HepG2 (cell line): ENCODE measurements around the gene ODAD2. TPM values are rescaled to one million over a fixed set of nuclear protein-coding genes. Genes with fewer than 3 reads are reported as not detected.

Experiments
- ATAC-seq: fragments of 200-7000 bp; cut with Tn5 transposase; 3 replicates; pipeline ENCODE4 v1.9.1; 2020; ENCODE audit warnings: mild to moderate bottlenecking, moderate library complexity
- BruUV-seq: library from RNA; stranded (reverse); fragments of 400-500 nt; replicated peaks from 2 replicates; lab custom pipeline; 2021; lab: Mats Ljungman, UMichigan
- CTCF ChIA-PET: fragments of 300-600 bp; formaldehyde crosslinking; extraction: SDS; loops from one replicate; lab custom pipeline; 2021; ENCODE audit warnings: low total read pairs, inconsistent platforms, low intra/inter-chr PET ratio; lab: Yijun Ruan, JAX
- POLR2A ChIA-PET: fragments of 350-600 bp; sonication (Branson Sonifier 250); formaldehyde crosslinking; loops from one replicate; lab custom pipeline; 2020; ENCODE audit warnings: antibody characterized with exemption, inconsistent platforms; lab: Yijun Ruan, JAX
- DNase-seq: peaks from one replicate; pipeline ENCODE4 v3.0.0-alpha.2; 2015; ENCODE audit warnings: low spot score
- FAIRE-seq: peaks from 3 replicates; lab custom pipeline; 2011; peaks lifted over from hg19 to GRCh38; lab: Jason Lieb, UNC
- H2AFZ ChIP-seq: one replicate; pipeline ENCODE4 v1.6.1; 2011; ENCODE audit warnings: low read length, inconsistent platforms
- H3K27ac ChIP-seq: fragments of 300-600 bp; 3 replicates; pipeline ENCODE4 v1.8.0; 2011; ENCODE audit warnings: mixed run types, mild to moderate bottlenecking, mixed read lengths, low read length, inconsistent platforms; ENCODE audit not compliant: insufficient read depth; ENCODE audit errors: extremely low read length
- H3K27me3 ChIP-seq, 2 experiments: fragments of 200-600 bp in 1 of 2; 2 replicates in 1 of 2; 3 replicates in 1 of 2; pipeline versions ENCODE4 v1.6.0 to v1.8.0; 2011; ENCODE audit warnings: low read length in 2 of 2, mild to moderate bottlenecking in 2 of 2, moderate library complexity in 2 of 2, inconsistent platforms in 1 of 2; ENCODE audit not compliant: insufficient read depth in 2 of 2, control insufficient read depth in 1 of 2
- H3K36me3 ChIP-seq, 2 experiments: fragments of 200-600 bp in 1 of 2; replicated peaks in 1 of 2; 2 replicates in 1 of 2; 3 replicates in 1 of 2; pipeline versions ENCODE4 v1.5.1 to v1.8.0; 2011; ENCODE audit warnings: low read length in 2 of 2, inconsistent platforms in 1 of 2; ENCODE audit not compliant: insufficient read depth in 2 of 2, control insufficient read depth in 1 of 2
- H3K4me1 ChIP-seq: 2 replicates; pipeline ENCODE4 v1.5.1; 2012; ENCODE audit warnings: low read length, inconsistent platforms; ENCODE audit not compliant: insufficient read depth
- H3K4me2 ChIP-seq: 2 replicates; pipeline ENCODE4 v1.6.0; 2011; ENCODE audit warnings: low read depth, low read length, inconsistent platforms
- H3K4me3 ChIP-seq, 3 experiments: fragments of 200-600 bp in 1 of 3; sonication (generic), shearing (Covaris generic) in 1 of 3; replicated peaks in 1 of 3; 2 replicates each; pipeline ENCODE4 v1.5.1; 2011 to 2016; ENCODE audit warnings: low read length in 3 of 3, inconsistent platforms in 2 of 3, low read depth in 2 of 3, mild to moderate bottlenecking in 2 of 3, control low read depth in 1 of 3, mixed read lengths in 1 of 3; ENCODE audit not compliant: insufficient read depth in 1 of 3
- H3K79me2 ChIP-seq: one replicate; pipeline ENCODE4 v1.6.1; 2011; ENCODE audit warnings: low read length, inconsistent platforms; ENCODE audit not compliant: insufficient read depth
- H3K9ac ChIP-seq: 2 replicates; pipeline ENCODE4 v1.6.0; 2011; ENCODE audit warnings: mild to moderate bottlenecking, low read depth, low read length, inconsistent platforms; ENCODE audit not compliant: insufficient read depth
- H3K9me3 ChIP-seq: 2 replicates; pipeline ENCODE4 v1.5.1; 2012; ENCODE audit warnings: mild to moderate bottlenecking, low read length
- H4K20me1 ChIP-seq: 2 replicates; pipeline ENCODE4 v1.6.0; 2011; ENCODE audit warnings: inconsistent platforms, mild to moderate bottlenecking, low read length, moderate library complexity; ENCODE audit not compliant: insufficient read depth
- ATF1 ChIP-seq: IDR thresholded peaks from 2 replicates; pipeline ENCODE4 v1.6.1; 2016; ENCODE audit warnings: mild to moderate bottlenecking, control low read depth
- BHLHE40 ChIP-seq: IDR thresholded peaks from 2 replicates; pipeline ENCODE4 v1.6.1; 2011; ENCODE audit warnings: low read length, improper control_type of control experiment
- CAMTA2 ChIP-seq: sonication (generic); formaldehyde crosslinking; IDR thresholded peaks from 2 replicates; pipeline ENCODE4 v1.4.0; 2020; ENCODE audit warnings: mild to moderate bottlenecking, missing genetic modification reagents, borderline replicate concordance
- CCAR2 ChIP-seq: fragments of 200-400 bp; formaldehyde crosslinking; optimal IDR thresholded peaks from 2 replicates; pipeline ENCODE3; 2018; ENCODE audit warnings: low read depth, mild to moderate bottlenecking, low read length, moderate library complexity
- CSRNP2 ChIP-seq: sonication (generic); formaldehyde crosslinking; conservative IDR thresholded peaks from 2 replicates; pipeline ENCODE4 v1.8.0; 2022; ENCODE audit warnings: low read depth, missing genetic modification reagents
- GFI1 ChIP-seq: sonication (generic); formaldehyde crosslinking; IDR thresholded peaks from 2 replicates; pipeline ENCODE4 v1.5.0; 2020; ENCODE audit warnings: missing genetic modification reagents, mild to moderate bottlenecking, borderline replicate concordance
- KLF9 ChIP-seq: IDR thresholded peaks from 2 replicates; pipeline ENCODE4 v1.6.1; 2016; ENCODE audit warnings: low read depth
- NFATC3 ChIP-seq: sonication (generic); formaldehyde crosslinking; IDR thresholded peaks from 2 replicates; pipeline ENCODE4 v1.5.1; 2020; ENCODE audit warnings: mild to moderate bottlenecking, missing genetic modification reagents
- RBAK ChIP-seq: sonication (generic); formaldehyde crosslinking; IDR thresholded peaks from 2 replicates; pipeline ENCODE4 v1.5.1; 2020; ENCODE audit warnings: mild to moderate bottlenecking, missing genetic modification reagents
- TCF12 ChIP-seq, 2 experiments: fragments of 450-650 bp in 1 of 2; sonication (generic) in 1 of 2; formaldehyde crosslinking in 1 of 2; IDR thresholded peaks; 2 replicates each; pipeline versions ENCODE4 v1.6.1 to v1.8.0; 2017 to 2022; ENCODE audit warnings: antibody characterized with exemption in 1 of 2, mild to moderate bottlenecking in 1 of 2, missing genetic modification reagents in 1 of 2, moderate library complexity in 1 of 2
- TP53 ChIP-seq: sonication (generic); formaldehyde crosslinking; conservative IDR thresholded peaks from 2 replicates; pipeline ENCODE4 v1.4.0; 2020; ENCODE audit warnings: missing genetic modification reagents
- TSC22D2 ChIP-seq: sonication (generic); formaldehyde crosslinking; IDR thresholded peaks from 2 replicates; pipeline ENCODE4 v1.5.1; 2020; ENCODE audit warnings: missing genetic modification reagents, mild to moderate bottlenecking, borderline replicate concordance
- U2AF2 ChIP-seq: fragments of 200-400 bp; formaldehyde crosslinking; IDR thresholded peaks from 2 replicates; pipeline ENCODE4 v1.6.1; 2017; ENCODE audit warnings: low read depth, mild to moderate bottlenecking, low read length
- ZNF224 ChIP-seq: sonication (generic); formaldehyde crosslinking; IDR thresholded peaks from 2 replicates; pipeline ENCODE4 v1.5.0; 2020; ENCODE audit warnings: mild to moderate bottlenecking, missing genetic modification reagents
- ZNF326 ChIP-seq: sonication (generic); formaldehyde crosslinking; IDR thresholded peaks from 2 replicates; pipeline ENCODE4 v1.4.0; 2020; ENCODE audit warnings: missing genetic modification reagents, borderline replicate concordance
- ZNF446 ChIP-seq: sonication (generic); formaldehyde crosslinking; IDR thresholded peaks from 2 replicates; pipeline ENCODE4 v1.5.0; 2020; ENCODE audit warnings: mild to moderate bottlenecking, missing genetic modification reagents
- ZSCAN31 ChIP-seq: sonication (generic); formaldehyde crosslinking; IDR thresholded peaks from 2 replicates; pipeline ENCODE4 v1.5.0; 2020; ENCODE audit warnings: low read depth, mild to moderate bottlenecking, missing genetic modification reagents
- WGBS: methylation state at CpG from one replicate; pipeline ENCODE4 v1.1.6; 2017; ENCODE audit warnings: low lambda C conversion rate; 5-methylcytosine and 5-hydroxymethylcytosine counted together
- in situ Hi-C: cut with HindIII; loops from 2 replicates; pipeline ENCODE4 v1.10.0; 2017; ENCODE audit warnings: low pct_unique_long_range_greater_than_20kb; ENCODE audit not compliant: extremely low pct_ligation_motif_present
- intact Hi-C: fragments of 100-400 bp; cut with micrococcal nuclease; formaldehyde crosslinking; loops from one replicate; pipeline ENCODE4 v1.10.0; 2022; ENCODE audit not compliant: unreplicated experiment
- polyA plus RNA-seq, 8 experiments: library from polyadenylated mRNA; depleted of rRNA in 3 of 8; stranded (reverse) in 7 of 8; unstranded in 1 of 8; fragments of >200 nt; fragmentation: Illumina TruSeq in 4 of 8; extraction: Trizol in 4 of 8; gene quantifications; 2 replicates each; pipeline versions ENCODE4 v1.2.1 to v1.2.3, GENCODE V29; 2011 to 2016; ENCODE audit warnings: low read depth in 4 of 8, missing spikeins in 1 of 8, mixed read lengths in 1 of 8; ENCODE audit not compliant: insufficient read depth in 1 of 8
- total RNA-seq, 5 experiments: library from RNA; depleted of rRNA; stranded (reverse); fragments of >200 nt; fragmentation: Illumina TruSeq; extraction: Trizol; gene quantifications; 2 replicates each; pipeline ENCODE4 v1.2.3, GENCODE V29; 2016; ENCODE audit warnings: low read depth in 1 of 5
- TF ChIP-seq, protein P1 (sequence below): IDR thresholded peaks from 2 replicates; pipeline ENCODE4 v1.6.1; 2012; ENCODE audit warnings: low read length, improper control_type of control experiment
- TF ChIP-seq, protein P2 (sequence below): sonication (generic); formaldehyde crosslinking; IDR thresholded peaks from 2 replicates; pipeline ENCODE4 v1.5.1; 2020; ENCODE audit warnings: missing genetic modification reagents, mild to moderate bottlenecking, borderline replicate concordance

Gene ODAD2
- total and polyA plus RNA-seq, 2 of the 13 experiments (the other 11 are each of a cell fraction or from before 2014, with no cell fraction given) = not detected

DNA sequence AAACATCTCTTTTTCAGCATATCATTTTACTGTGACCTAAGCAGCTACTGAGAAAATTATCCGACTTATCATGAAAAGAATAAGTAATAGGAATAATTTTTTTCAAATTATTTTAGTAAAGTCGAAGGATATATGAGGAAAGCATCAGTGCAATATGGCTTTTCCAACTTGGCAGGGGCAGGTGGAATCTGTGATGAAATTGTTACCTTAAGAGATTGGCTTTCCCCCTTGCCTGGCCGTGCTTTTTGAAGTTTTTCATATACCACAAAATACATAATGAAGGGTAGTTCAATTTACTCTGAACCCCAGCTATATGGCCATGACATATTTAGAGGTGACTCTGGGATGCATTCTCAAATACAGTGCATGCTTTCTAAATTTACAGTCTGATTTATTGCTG, 166.1 kb downstream of the ODAD2 start:
- in situ Hi-C loops = no loop called here
- Histone ChIP-seq H3K9me3 (no peaks in the 10 kb centered on the region), H4K20me1 (no peaks in the 10 kb centered on the region), H3K79me2 (no peaks in the 10 kb centered on the region), H3K4me2 (no peak overlapping the region), H3K4me1 (no peaks in the 10 kb centered on the region), H2AFZ (no peak overlapping the region), H3K36me3 (no peaks in the 10 kb centered on the region), H3K4me3 (no peak overlapping the region), H3K9ac (no peak overlapping the region), H3K27ac (no peak overlapping the region), H3K27me3 (peaks cover 1 to 13% of the 10 kb centered on the region in 2 experiments; a peak in 3 of 5 replicates)
- WGBS = 5% methylated on average over 3 of the region's 3 CpGs
- ChIA-PET POLR2A (no interaction called here), CTCF (no interaction called here)
- DNase-seq = no peak
- no TSS peak for BruUV-seq
- no peak for FAIRE-seq
- intact Hi-C loops = no loop called here
- TF ChIP-seq ZSCAN31 (CRISPR knock-in tag) = no peak
- TF ChIP-seq ATF1 = no peak
- no peak for TF ChIP-seq BHLHE40
- no peak for TF ChIP-seq ZNF326 (CRISPR knock-in tag)
- TF ChIP-seq TSC22D2 = no peak
- no peak for TF ChIP-seq KLF9
- TF ChIP-seq ZNF446 (CRISPR knock-in tag) = no peak
- TF ChIP-seq ZNF224 = no peak
- TF ChIP-seq, protein P1, sequence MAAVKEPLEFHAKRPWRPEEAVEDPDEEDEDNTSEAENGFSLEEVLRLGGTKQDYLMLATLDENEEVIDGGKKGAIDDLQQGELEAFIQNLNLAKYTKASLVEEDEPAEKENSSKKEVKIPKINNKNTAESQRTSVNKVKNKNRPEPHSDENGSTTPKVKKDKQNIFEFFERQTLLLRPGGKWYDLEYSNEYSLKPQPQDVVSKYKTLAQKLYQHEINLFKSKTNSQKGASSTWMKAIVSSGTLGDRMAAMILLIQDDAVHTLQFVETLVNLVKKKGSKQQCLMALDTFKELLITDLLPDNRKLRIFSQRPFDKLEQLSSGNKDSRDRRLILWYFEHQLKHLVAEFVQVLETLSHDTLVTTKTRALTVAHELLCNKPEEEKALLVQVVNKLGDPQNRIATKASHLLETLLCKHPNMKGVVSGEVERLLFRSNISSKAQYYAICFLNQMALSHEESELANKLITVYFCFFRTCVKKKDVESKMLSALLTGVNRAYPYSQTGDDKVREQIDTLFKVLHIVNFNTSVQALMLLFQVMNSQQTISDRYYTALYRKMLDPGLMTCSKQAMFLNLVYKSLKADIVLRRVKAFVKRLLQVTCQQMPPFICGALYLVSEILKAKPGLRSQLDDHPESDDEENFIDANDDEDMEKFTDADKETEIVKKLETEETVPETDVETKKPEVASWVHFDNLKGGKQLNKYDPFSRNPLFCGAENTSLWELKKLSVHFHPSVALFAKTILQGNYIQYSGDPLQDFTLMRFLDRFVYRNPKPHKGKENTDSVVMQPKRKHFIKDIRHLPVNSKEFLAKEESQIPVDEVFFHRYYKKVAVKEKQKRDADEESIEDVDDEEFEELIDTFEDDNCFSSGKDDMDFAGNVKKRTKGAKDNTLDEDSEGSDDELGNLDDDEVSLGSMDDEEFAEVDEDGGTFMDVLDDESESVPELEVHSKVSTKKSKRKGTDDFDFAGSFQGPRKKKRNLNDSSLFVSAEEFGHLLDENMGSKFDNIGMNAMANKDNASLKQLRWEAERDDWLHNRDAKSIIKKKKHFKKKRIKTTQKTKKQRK = no peak
- TF ChIP-seq TCF12 (IDR thresholded peaks at IDR 0.05) = no peak
- no peak for TF ChIP-seq TCF12 (CRISPR knock-in tag; IDR thresholded peaks at IDR 0.05)
- no peak for TF ChIP-seq RBAK (CRISPR knock-in tag)
- TF ChIP-seq, protein P2, sequence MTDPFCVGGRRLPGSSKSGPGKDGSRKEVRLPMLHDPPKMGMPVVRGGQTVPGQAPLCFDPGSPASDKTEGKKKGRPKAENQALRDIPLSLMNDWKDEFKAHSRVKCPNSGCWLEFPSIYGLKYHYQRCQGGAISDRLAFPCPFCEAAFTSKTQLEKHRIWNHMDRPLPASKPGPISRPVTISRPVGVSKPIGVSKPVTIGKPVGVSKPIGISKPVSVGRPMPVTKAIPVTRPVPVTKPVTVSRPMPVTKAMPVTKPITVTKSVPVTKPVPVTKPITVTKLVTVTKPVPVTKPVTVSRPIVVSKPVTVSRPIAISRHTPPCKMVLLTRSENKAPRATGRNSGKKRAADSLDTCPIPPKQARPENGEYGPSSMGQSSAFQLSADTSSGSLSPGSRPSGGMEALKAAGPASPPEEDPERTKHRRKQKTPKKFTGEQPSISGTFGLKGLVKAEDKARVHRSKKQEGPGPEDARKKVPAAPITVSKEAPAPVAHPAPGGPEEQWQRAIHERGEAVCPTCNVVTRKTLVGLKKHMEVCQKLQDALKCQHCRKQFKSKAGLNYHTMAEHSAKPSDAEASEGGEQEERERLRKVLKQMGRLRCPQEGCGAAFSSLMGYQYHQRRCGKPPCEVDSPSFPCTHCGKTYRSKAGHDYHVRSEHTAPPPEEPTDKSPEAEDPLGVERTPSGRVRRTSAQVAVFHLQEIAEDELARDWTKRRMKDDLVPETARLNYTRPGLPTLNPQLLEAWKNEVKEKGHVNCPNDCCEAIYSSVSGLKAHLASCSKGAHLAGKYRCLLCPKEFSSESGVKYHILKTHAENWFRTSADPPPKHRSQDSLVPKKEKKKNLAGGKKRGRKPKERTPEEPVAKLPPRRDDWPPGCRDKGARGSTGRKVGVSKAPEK (CRISPR knock-in tag) = no peak
- TF ChIP-seq NFATC3 (CRISPR knock-in tag) = no peak
- no peak for TF ChIP-seq GFI1 (CRISPR knock-in tag)
- TF ChIP-seq TP53 (CRISPR knock-in tag) = no peak
- TF ChIP-seq CCAR2 = no peak
- no peak for TF ChIP-seq CAMTA2
- TF ChIP-seq U2AF2 = no peak
- no peak for TF ChIP-seq CSRNP2
- TF ChIP-seq, all 625 proteins: peak for 0
- no peak for ATAC-seq
